Lower lobe of right lung (tissue), 2 donors: ENCODE results near the gene FNIP1. TPM values are rescaled to one million over a fixed set of nuclear protein-coding genes. Genes with fewer than 3 reads are reported as not detected.
A peak's percentile ranks its signal among the peaks of the same experiment; 100 is the strongest.

Source experiments
- ATAC-seq, 2 donors: fragments of 200-7000 bp; cut with Tn5 transposase; one replicate each; pipeline ENCODE4 v1.9.1; 2020 to 2022; ENCODE audit warnings: mild to moderate bottlenecking in 2 of 2, moderate library complexity in 2 of 2
- DNase-seq: peaks from one replicate; pipeline ENCODE4 v3.0.0-alpha.2; 2020
- H3K27ac ChIP-seq: fragments of 200-600 bp; one replicate; pipeline ENCODE4 v1.8.0; 2022
- H3K27me3 ChIP-seq: fragments of 200-600 bp; one replicate; pipeline ENCODE4 v1.8.0; 2022; ENCODE audit warnings: low read depth
- H3K36me3 ChIP-seq: fragments of 200-600 bp; one replicate; pipeline ENCODE4 v1.8.0; 2022; ENCODE audit warnings: mild to moderate bottlenecking
- H3K4me1 ChIP-seq: fragments of 200-600 bp; one replicate; pipeline ENCODE4 v1.8.0; 2022
- H3K4me3 ChIP-seq: fragments of 200-600 bp; one replicate; pipeline ENCODE4 v1.8.0; 2022; ENCODE audit warnings: mild to moderate bottlenecking
- H3K9me3 ChIP-seq: fragments of 200-600 bp; one replicate; pipeline ENCODE4 v1.8.0; 2022
- CTCF ChIP-seq: fragments of 200-600 bp; IDR thresholded peaks from one replicate; pipeline ENCODE4 v1.8.0; 2022; ENCODE audit warnings: antibody characterized with exemption, mild to moderate bottlenecking
- intact Hi-C: fragments of 100-400 bp; cut with DNase I; formaldehyde crosslinking; loops from one replicate; pipeline ENCODE4 v1.11.0; 2022
- total RNA-seq: library from RNA; stranded (reverse); fragmentation: NEBNext Ultra II Directional; extraction: Animal tissue kit (Norgen Biotek cat#: 25700); gene quantifications from one replicate; pipeline ENCODE4 v1.2.1, GENCODE V29; 2021
- donor health status: DM: no; HTN: yes; CAD: no; lungs with severe emphysema.

Gene FNIP1
- total RNA-seq, 1 donor from 2014 or later = 40.3 TPM

GRCh38 chr5:131613423-131613822 is 183.4 kb downstream of the FNIP1 start:
- TF ChIP-seq CTCF = no peak
- intact Hi-C loops = no loop called here
- Histone ChIP-seq H3K27ac (no peak overlapping the region), H3K27me3 (no peaks in the 10 kb centered on the region), H3K4me1 (peaks cover 1% of the 10 kb centered on the region), H3K36me3 (no peaks in the 10 kb centered on the region), H3K4me3 (no peak overlapping the region), H3K9me3 (no peaks in the 10 kb centered on the region)
- ATAC-seq = no peak
- no peak for DNase-seq

- Histone ChIP-seq H3K4me1 (peaks cover 12% of the 10 kb centered on the region), H3K9me3 (no peaks in the 10 kb centered on the region), H3K36me3 (no peaks in the 10 kb centered on the region), H3K4me3 (no peak overlapping the region), H3K27ac (no peak overlapping the region), H3K27me3 (no peaks in the 10 kb centered on the region)
- TF ChIP-seq CTCF = no peak
- DNase-seq = no peak
- intact Hi-C loops = no loop called here
- ATAC-seq = no peak
Observed at GRCh38 chr5:131611064-131611381, 185.8 kb downstream of the FNIP1 start.

GRCh38 chr5:131610198-131611063 is 186.4 kb downstream of the FNIP1 start:
- no peaks in the 10 kb centered on the region for H3K27me3 ChIP-seq
- ATAC-seq (peak in 1 of 2 donors; percentile 43), DNase-seq (no peak)
- H3K4me3 ChIP-seq = no peak overlapping the region
- no peak for TF ChIP-seq CTCF
- no peak overlapping the region for H3K27ac ChIP-seq
- H3K36me3 ChIP-seq = no peaks in the 10 kb centered on the region
- H3K4me1 ChIP-seq = peaks cover 12% of the 10 kb centered on the region
- intact Hi-C loops = no loop called here
- H3K9me3 ChIP-seq = no peaks in the 10 kb centered on the region

GRCh38 chr5:131609774-131610173 is 187.0 kb downstream of the FNIP1 start:
- Histone ChIP-seq H3K4me3 (no peak overlapping the region), H3K4me1 (peaks cover 12% of the 10 kb centered on the region), H3K27ac (no peak overlapping the region), H3K27me3 (no peaks in the 10 kb centered on the region), H3K9me3 (no peaks in the 10 kb centered on the region), H3K36me3 (no peaks in the 10 kb centered on the region)
- ATAC-seq = no peak
- DNase-seq = no peak
- no peak for TF ChIP-seq CTCF
- intact Hi-C loops = no loop called here

- Histone ChIP-seq H3K4me3 (no peak overlapping the region), H3K27me3 (no peaks in the 10 kb centered on the region), H3K27ac (no peak overlapping the region), H3K9me3 (no peaks in the 10 kb centered on the region), H3K36me3 (no peaks in the 10 kb centered on the region), H3K4me1 (peaks cover 12% of the 10 kb centered on the region)
- no peak for DNase-seq
- intact Hi-C loops = no loop called here
- ATAC-seq = no peak
- no peak for TF ChIP-seq CTCF
Observed at GRCh38 chr5:131608597-131608996, 188.2 kb downstream of the FNIP1 start.
